Activated naive CD4-positive, alpha-beta T cell treated with anti-CD3 and anti-CD28 coated beads, Interleukin-2, amount 10 ng/mL, durations not matched to agents 7 days and 5 days (primary cell): ENCODE measurements around the gene POLR2B.

Experiments
- CTCF ChIA-PET: fragments of 350-600 bp; sonication (Branson Sonifier 250); formaldehyde crosslinking; loops from one replicate; lab custom pipeline; 2021; ENCODE audit warnings: antibody characterized with exemption; lab: Charles Lee
- DNase-seq: peaks from one replicate; pipeline ENCODE4 v3.0.0-alpha.2; 2020
- H3K27ac Mint-ChIP-seq: one replicate; pipeline ENCODE4 v1.8.0; 2021; ENCODE audit warnings: mild to moderate bottlenecking, moderate library complexity, mixed read lengths
- H3K27me3 Mint-ChIP-seq: one replicate; pipeline ENCODE4 v1.8.0; 2021; ENCODE audit warnings: mild to moderate bottlenecking, mixed read lengths
- H3K36me3 Mint-ChIP-seq: one replicate; pipeline ENCODE4 v1.8.0; 2021; ENCODE audit warnings: mixed read lengths
- H3K4me1 Mint-ChIP-seq: one replicate; pipeline ENCODE4 v1.8.0; 2021; ENCODE audit warnings: mixed read lengths
- H3K4me3 Mint-ChIP-seq: one replicate; pipeline ENCODE4 v1.8.0; 2021; ENCODE audit warnings: mild to moderate bottlenecking, moderate library complexity, mixed read lengths
- H3K9me3 Mint-ChIP-seq: one replicate; pipeline ENCODE4 v1.8.0; 2021; ENCODE audit warnings: mixed read lengths

The POLR2B gene

DNA sequence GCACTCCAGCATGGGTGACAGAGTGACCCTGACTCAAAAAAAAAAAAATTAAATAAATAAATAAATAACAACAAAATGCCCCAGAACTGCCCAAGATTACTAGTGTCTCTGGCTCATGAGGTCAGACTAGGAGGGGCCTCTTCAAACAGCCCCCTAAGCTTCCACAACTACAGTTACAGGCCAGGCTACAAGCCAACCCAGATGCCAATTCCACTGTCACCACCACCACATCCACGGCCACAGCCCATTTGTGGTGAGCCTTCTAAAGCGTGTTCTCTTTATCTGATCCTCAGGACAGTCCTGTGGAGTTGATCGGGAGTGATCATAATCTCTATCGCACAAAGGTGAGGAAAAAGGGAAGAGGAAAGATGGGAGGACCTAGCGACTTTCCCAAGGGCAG, 94.9 kb downstream of the POLR2B start:
- CTCF ChIA-PET, result no interaction called here
- no peak for DNase-seq
- H3K4me3 Mint-ChIP-seq, result no peak overlapping the region
- H3K9me3 Mint-ChIP-seq, result no peaks in the 10 kb centered on the region
- no peaks in the 10 kb centered on the region for H3K4me1 Mint-ChIP-seq
- no peak overlapping the region for H3K27ac Mint-ChIP-seq
- H3K36me3 Mint-ChIP-seq, result no peaks in the 10 kb centered on the region
- peaks cover 11% of the 10 kb centered on the region for H3K27me3 Mint-ChIP-seq

DNA sequence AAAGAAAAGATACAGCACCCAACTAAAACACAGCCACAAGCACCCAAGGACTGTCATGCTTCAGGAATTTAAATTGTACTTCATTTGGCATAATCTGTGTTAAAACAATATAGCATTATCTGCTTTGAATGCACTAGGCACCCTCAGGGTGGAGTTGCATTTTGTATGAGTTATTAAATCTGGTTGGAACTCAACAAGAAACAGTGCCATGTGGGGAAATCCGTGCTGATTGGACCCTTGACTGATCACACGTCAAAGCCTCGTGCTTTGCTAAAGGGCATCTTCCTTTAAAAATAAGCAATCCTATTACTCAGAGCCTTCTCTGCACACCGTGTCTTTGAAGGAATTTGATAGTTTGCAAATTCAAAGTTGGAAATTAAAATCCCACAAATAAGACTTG, 96.0 kb downstream of the POLR2B start:
- no peaks in the 10 kb centered on the region for H3K9me3 Mint-ChIP-seq
- no peaks in the 10 kb centered on the region for H3K36me3 Mint-ChIP-seq
- peaks cover 11% of the 10 kb centered on the region for H3K27me3 Mint-ChIP-seq
- no peak overlapping the region for H3K27ac Mint-ChIP-seq
- no peak overlapping the region for H3K4me3 Mint-ChIP-seq
- DNase-seq, result no peak
- CTCF ChIA-PET, result no interaction called here
- H3K4me1 Mint-ChIP-seq, result no peaks in the 10 kb centered on the region

DNA sequence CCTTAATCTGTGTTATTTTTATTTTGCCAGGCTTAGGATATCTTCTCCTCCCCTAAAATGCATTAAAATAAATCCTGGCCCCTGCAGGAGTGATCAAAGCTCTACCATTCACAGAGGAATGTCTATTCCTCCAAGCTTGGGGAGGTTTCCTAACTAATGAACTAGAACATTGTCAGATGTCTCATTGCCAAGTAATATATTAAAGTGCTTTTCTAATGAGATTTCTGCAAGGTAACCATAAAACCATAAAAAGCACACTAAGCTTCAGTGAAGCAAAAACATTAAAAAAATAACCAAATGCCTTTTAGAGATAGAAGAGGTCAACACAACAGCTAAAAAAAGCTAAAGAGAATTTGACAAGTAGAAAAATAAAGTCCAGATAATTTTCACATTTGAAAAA, 96.7 kb downstream of the POLR2B start:
- CTCF ChIA-PET, result no interaction called here
- Mint-ChIP-seq H3K4me3 (no peak overlapping the region), H3K27me3 (peaks cover 11% of the 10 kb centered on the region)

DNA sequence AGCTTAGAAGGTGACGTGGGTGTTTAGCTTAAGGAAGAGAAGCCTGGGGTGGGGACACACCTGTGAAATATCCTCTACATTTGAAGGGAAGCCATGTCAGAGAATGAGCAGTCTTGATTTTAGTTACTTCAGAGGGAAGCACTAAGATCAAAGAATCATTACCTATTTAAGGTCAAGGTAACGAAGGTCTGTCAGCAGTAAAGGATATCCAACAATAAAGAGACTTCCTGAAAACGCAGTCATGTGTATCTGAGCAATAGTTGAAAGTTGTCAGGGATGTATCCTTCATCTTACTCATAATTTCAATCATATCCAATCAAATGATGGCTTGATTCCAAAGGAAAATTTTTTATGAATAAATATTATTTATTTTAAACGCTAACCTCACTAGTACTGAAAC, 98.0 kb downstream of the POLR2B start:
- H3K27ac Mint-ChIP-seq, result no peak overlapping the region
- peaks cover 15% of the 10 kb centered on the region for H3K27me3 Mint-ChIP-seq
- no peak for DNase-seq
- CTCF ChIA-PET, result no interaction called here
- H3K4me1 Mint-ChIP-seq, result no peaks in the 10 kb centered on the region
- no peaks in the 10 kb centered on the region for H3K9me3 Mint-ChIP-seq
- H3K4me3 Mint-ChIP-seq, result no peak overlapping the region
- no peaks in the 10 kb centered on the region for H3K36me3 Mint-ChIP-seq

More for the DNA sequence above, 96.7 kb downstream of the POLR2B start:
- Mint-ChIP-seq H3K27ac (no peak overlapping the region), H3K9me3 (no peaks in the 10 kb centered on the region), H3K4me1 (no peaks in the 10 kb centered on the region), H3K36me3 (no peaks in the 10 kb centered on the region)
- no peak for DNase-seq

DNA sequence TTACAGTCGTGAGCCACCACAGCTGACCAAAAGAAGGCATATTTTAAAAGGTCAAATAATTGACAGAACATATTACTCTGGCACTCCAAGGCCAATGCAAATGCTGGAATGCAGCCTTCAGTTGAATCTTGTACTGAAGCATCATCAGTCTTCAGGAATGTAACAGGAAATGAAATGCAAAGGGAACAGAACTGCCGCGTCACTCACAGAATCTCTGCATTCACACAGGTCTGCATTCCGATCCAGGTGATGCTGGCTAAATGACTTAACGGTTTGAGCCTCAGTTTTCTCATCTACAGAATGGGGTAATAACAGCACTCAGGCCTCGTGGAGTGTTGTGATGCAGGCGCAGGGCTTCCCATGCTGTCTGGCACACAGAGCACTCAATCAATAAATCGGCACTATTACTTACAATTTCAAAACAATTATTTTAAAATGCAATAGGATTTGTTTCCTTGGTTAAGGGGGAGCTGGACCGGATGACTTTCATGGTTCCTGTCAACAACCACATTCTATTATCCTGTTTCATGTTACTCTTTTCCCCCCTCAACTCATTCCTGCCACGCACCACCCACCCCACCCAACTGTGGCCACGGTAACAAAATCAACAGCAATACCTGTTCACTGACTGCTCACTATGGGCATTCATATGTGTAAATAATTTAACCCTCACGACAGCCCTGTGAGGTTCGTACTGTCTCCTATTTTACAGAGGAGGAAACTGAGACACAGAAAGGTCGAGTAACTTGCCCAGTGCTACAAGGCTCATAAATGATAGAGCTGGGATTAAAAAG, 99.1 kb downstream of the POLR2B start:
- no peaks in the 10 kb centered on the region for H3K36me3 Mint-ChIP-seq
- no peaks in the 10 kb centered on the region for H3K4me1 Mint-ChIP-seq
- H3K27ac Mint-ChIP-seq, result no peak overlapping the region
- peaks cover 15% of the 10 kb centered on the region for H3K27me3 Mint-ChIP-seq
- CTCF ChIA-PET, result no interaction called here
- no peak overlapping the region for H3K4me3 Mint-ChIP-seq
- DNase-seq, result no peak
- H3K9me3 Mint-ChIP-seq, result no peaks in the 10 kb centered on the region

DNA sequence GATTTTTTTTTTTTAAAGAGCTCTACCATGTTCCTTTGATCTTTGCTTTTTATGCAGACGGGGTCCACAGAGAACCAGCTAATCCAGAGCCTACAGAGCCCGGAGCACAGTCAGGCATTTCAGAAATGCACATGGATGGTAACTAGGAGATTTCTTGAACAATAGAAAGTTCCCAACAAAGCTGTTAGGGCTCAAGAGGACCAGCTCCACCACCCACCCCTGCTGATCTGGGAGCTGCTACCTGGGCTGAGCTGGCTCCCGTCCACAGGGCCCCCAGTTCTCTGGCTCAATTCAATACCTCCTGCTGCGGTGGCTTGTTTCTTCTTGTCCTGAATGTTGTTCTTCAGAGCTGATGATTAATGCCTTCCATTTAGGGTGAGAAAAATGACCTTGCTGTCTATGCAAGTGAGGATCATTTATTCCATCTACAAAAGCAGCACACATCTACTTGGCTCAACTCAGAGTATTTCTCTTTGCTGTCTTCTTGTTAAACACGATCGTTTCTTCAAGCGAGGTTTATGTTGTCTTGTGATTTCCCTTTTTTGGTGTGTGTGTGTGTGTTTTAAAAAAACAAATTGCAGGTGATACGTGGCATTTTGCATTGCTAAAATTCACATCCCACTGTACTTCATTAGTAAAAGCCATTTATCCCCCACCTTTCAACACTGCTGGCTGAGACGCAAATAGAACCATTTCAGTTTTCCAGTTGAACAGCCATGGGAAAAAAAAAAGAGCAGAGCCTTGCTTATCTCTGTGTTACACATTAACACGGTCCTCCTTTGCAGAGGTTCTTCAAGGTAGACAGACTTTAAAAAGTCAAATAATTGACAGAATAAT, 100.2 kb downstream of the POLR2B start:
- H3K4me1 Mint-ChIP-seq, result no peaks in the 10 kb centered on the region
- CTCF ChIA-PET, result no interaction called here

More for the DNA sequence above, 100.2 kb downstream of the POLR2B start:
- Mint-ChIP-seq H3K36me3 (no peaks in the 10 kb centered on the region), H3K27ac (no peak overlapping the region), H3K9me3 (no peaks in the 10 kb centered on the region), H3K27me3 (peaks cover 15% of the 10 kb centered on the region), H3K4me3 (no peak overlapping the region)
- no peak for DNase-seq
